H1 (cell line): ENCODE data around the gene CA9. TPM values are rescaled to one million over a fixed set of nuclear protein-coding genes. Genes with fewer than 3 reads are reported as not detected.

Experiments
- CTCF ChIA-PET: fragments of 300-600 bp; sonication (Branson Sonifier 250); formaldehyde crosslinking; loops from one replicate; lab custom pipeline; 2021; ENCODE audit not compliant: partially characterized antibody; lab: Charles Lee
- POLR2A ChIA-PET: fragments of 300-600 bp; sonication (Branson Sonifier 250); formaldehyde crosslinking; loops from one replicate; lab custom pipeline; 2021; ENCODE audit warnings: inconsistent platforms; ENCODE audit not compliant: partially characterized antibody; lab: Charles Lee
- DNase-seq, 2 experiments: peaks; one replicate each; pipeline versions ENCODE4 v3.0.0 to v3.0.0-alpha.2; 2010 to 2022; ENCODE audit warnings: low spot score in 2 of 2, low read depth in 1 of 2, mixed read lengths in 1 of 2
- FAIRE-seq: peaks from 2 replicates; lab custom pipeline; 2011; peaks lifted over from hg19 to GRCh38; lab: Jason Lieb, UNC
- H2AFZ ChIP-seq: 2 replicates; pipeline ENCODE4 v1.8.1; 2012; ENCODE audit warnings: low read length, inconsistent platforms
- H2AK5ac ChIP-seq: 2 replicates; pipeline ENCODE4 v1.6.1; 2013; ENCODE audit warnings: low read depth, low read length
- H2BK120ac ChIP-seq: replicated peaks from 2 replicates; pipeline ENCODE3; 2013; ENCODE audit warnings: low read depth, low read length, inconsistent platforms
- H2BK12ac ChIP-seq: 2 replicates; pipeline ENCODE4 v1.6.1; 2013; ENCODE audit warnings: low read depth, low read length
- H2BK15ac ChIP-seq: 2 replicates; pipeline ENCODE4 v1.6.1; 2013; ENCODE audit warnings: low read length
- H2BK20ac ChIP-seq: 2 replicates; pipeline ENCODE4 v1.6.1; 2013; ENCODE audit warnings: low read length
- H2BK5ac ChIP-seq: 2 replicates; pipeline ENCODE4 v1.6.1; 2013; ENCODE audit warnings: low read depth, low read length
- H3K14ac ChIP-seq: 2 replicates; pipeline ENCODE4 v1.6.1; 2013; ENCODE audit warnings: inconsistent platforms; ENCODE audit not compliant: insufficient read length
- H3K18ac ChIP-seq: 2 replicates; pipeline ENCODE4 v1.6.1; 2013; ENCODE audit warnings: low read length; ENCODE audit errors: extremely low read depth
- H3K23ac ChIP-seq: 2 replicates; pipeline ENCODE4 v1.6.1; 2013; ENCODE audit warnings: inconsistent platforms; ENCODE audit not compliant: insufficient read length
- H3K23me2 ChIP-seq: 2 replicates; pipeline ENCODE4 v1.6.1; 2013; ENCODE audit warnings: low read depth, low read length
- H3K27ac ChIP-seq: 2 replicates; pipeline ENCODE4 v1.6.1; 2011; ENCODE audit warnings: low read depth, low read length, inconsistent platforms
- H3K27me3 ChIP-seq, 4 experiments: replicated peaks in 1 of 4; 1 replicate in 1 of 4; 2 replicates in 3 of 4; pipeline versions ENCODE4 v1.6.1 to v1.8.1; 2011 to 2013; ENCODE audit warnings: low read length in 3 of 4, mild to moderate bottlenecking in 3 of 4, inconsistent platforms in 2 of 4, mixed read lengths in 2 of 4, moderate library complexity in 1 of 4; ENCODE audit not compliant: control insufficient read depth in 3 of 4, insufficient read depth in 3 of 4; ENCODE audit errors: extremely low read depth in 1 of 4
- H3K36me3 ChIP-seq, 4 experiments: 2 replicates each; pipeline versions ENCODE4 v1.6.1 to v1.8.1; 2011 to 2013; ENCODE audit warnings: mild to moderate bottlenecking in 4 of 4, low read length in 3 of 4, moderate library complexity in 2 of 4, control low read depth in 1 of 4, inconsistent platforms in 1 of 4; ENCODE audit not compliant: insufficient read depth in 4 of 4, control insufficient read depth in 2 of 4
- H3K4ac ChIP-seq: replicated peaks from 2 replicates; pipeline ENCODE3; 2013; ENCODE audit warnings: low read length, low read depth, mixed read lengths, inconsistent platforms; ENCODE audit not compliant: insufficient read length
- H3K4me1 ChIP-seq, 4 experiments: replicated peaks in 1 of 4; 1 replicate in 1 of 4; 2 replicates in 3 of 4; pipeline versions ENCODE4 v1.6.1 to v1.8.1; 2011 to 2013; ENCODE audit warnings: low read length in 3 of 4, inconsistent platforms in 2 of 4, mixed read lengths in 1 of 4; ENCODE audit not compliant: insufficient read depth in 4 of 4, control insufficient read depth in 3 of 4
- H3K4me2 ChIP-seq, 2 experiments: 2 replicates each; pipeline versions ENCODE4 v1.6.1 to v1.8.1; 2011 to 2013; ENCODE audit warnings: low read depth in 2 of 2, low read length in 2 of 2, control low read depth in 1 of 2, inconsistent platforms in 1 of 2, mild to moderate bottlenecking in 1 of 2; ENCODE audit not compliant: insufficient read depth in 1 of 2
- H3K4me3 ChIP-seq, 4 experiments: fragments of 200-600, 300-600 bp in 1 of 4; sonication (generic), shearing (Covaris generic), sonication (Bioruptor Twin) in 1 of 4; 2 replicates each; pipeline versions ENCODE4 v1.5.1 to v1.8.1; 2011 to 2016; ENCODE audit warnings: low read length in 4 of 4, low read depth in 3 of 4, control low read depth in 2 of 4, inconsistent platforms in 2 of 4, mild to moderate bottlenecking in 2 of 4, mixed read lengths in 1 of 4, moderate library complexity in 1 of 4; ENCODE audit not compliant: insufficient read depth in 2 of 4; ENCODE audit errors: extremely low read depth in 1 of 4
- H3K56ac ChIP-seq: replicated peaks from 2 replicates; pipeline ENCODE3; 2013; ENCODE audit warnings: low read depth, mild to moderate bottlenecking, mixed read lengths, low read length, inconsistent platforms; ENCODE audit not compliant: insufficient read length
- H3K79me1 ChIP-seq: 2 replicates; pipeline ENCODE4 v1.6.1; 2013; ENCODE audit warnings: low read depth, low read length, control low read depth
- H3K79me2 ChIP-seq, 2 experiments: 2 replicates each; pipeline versions ENCODE4 v1.6.1 to v1.8.1; 2012 to 2013; ENCODE audit warnings: low read length in 2 of 2, mild to moderate bottlenecking in 2 of 2, inconsistent platforms in 1 of 2; ENCODE audit not compliant: insufficient read depth in 2 of 2, control insufficient read depth in 1 of 2
- H3K9ac ChIP-seq, 4 experiments: replicated peaks in 1 of 4; 1 replicate in 1 of 4; 2 replicates in 3 of 4; pipeline versions ENCODE4 v1.6.1 to v1.8.1; 2011 to 2013; ENCODE audit warnings: low read depth in 3 of 4, low read length in 3 of 4, control low read depth in 2 of 4, mild to moderate bottlenecking in 2 of 4, moderate library complexity in 2 of 4, inconsistent platforms in 1 of 4; ENCODE audit errors: extremely low read depth in 1 of 4
- H3K9me3 ChIP-seq, 2 experiments: 2 replicates each; pipeline versions ENCODE4 v1.6.1 to v1.8.1; 2012 to 2013; ENCODE audit warnings: mild to moderate bottlenecking in 2 of 2, moderate library complexity in 2 of 2, control low read depth in 1 of 2, inconsistent platforms in 1 of 2, low read depth in 1 of 2, low read length in 1 of 2, mixed read lengths in 1 of 2; ENCODE audit not compliant: insufficient read depth in 2 of 2
- H4K20me1 ChIP-seq, 2 experiments: replicated peaks in 1 of 2; 2 replicates each; pipeline versions ENCODE3 to v1.8.1; 2011 to 2013; ENCODE audit warnings: inconsistent platforms in 2 of 2, low read length in 2 of 2, mild to moderate bottlenecking in 1 of 2; ENCODE audit not compliant: insufficient read depth in 2 of 2, control insufficient read depth in 1 of 2
- H4K5ac ChIP-seq: 2 replicates; pipeline ENCODE4 v1.6.1; 2013; ENCODE audit warnings: low read length, low read depth, mixed read lengths, inconsistent platforms; ENCODE audit not compliant: insufficient read length
- H4K8ac ChIP-seq: 2 replicates; pipeline ENCODE4 v1.8.0; 2013; ENCODE audit warnings: mild to moderate bottlenecking, moderate library complexity, low read length, inconsistent platforms; ENCODE audit not compliant: insufficient read depth; ENCODE audit errors: extremely low read depth
- H4K91ac ChIP-seq: replicated peaks from 2 replicates; pipeline ENCODE3; 2013; ENCODE audit warnings: low read length, mixed read lengths, inconsistent platforms; ENCODE audit not compliant: insufficient read length
- NRF1 ChIP-seq: IDR thresholded peaks from 2 replicates; pipeline ENCODE4 v1.6.1; 2011; ENCODE audit warnings: mild to moderate bottlenecking, low read depth, low read length, improper control_type of control experiment
- TEAD4 ChIP-seq: IDR thresholded peaks from 2 replicates; pipeline ENCODE4 v1.6.1; 2012; ENCODE audit warnings: low read depth, low read length, inconsistent platforms, mixed read lengths
- YY1 ChIP-seq: IDR thresholded peaks from 2 replicates; pipeline ENCODE4 v1.6.1; 2011; ENCODE audit warnings: low read depth, mild to moderate bottlenecking, low read length
- WGBS, 2 experiments: shearing (Covaris generic) in 1 of 2; methylation state at CpG; one replicate each; pipeline versions ENCODE4 v1.1.6 to v1.1.7; 2013 to 2015; ENCODE audit warnings: low lambda C conversion rate in 2 of 2, mixed read lengths in 2 of 2, inconsistent platforms in 1 of 2, low coverage in 1 of 2, missing lambda C conversion rate in 1 of 2; ENCODE audit not compliant: insufficient replicate concordance in 2 of 2, insufficient coverage in 1 of 2, insufficient read length in 1 of 2; ENCODE audit errors: extremely low coverage in 1 of 2, missing lambda C conversion rate in 1 of 2; 5-methylcytosine and 5-hydroxymethylcytosine counted together
- polyA plus RNA-seq, 7 experiments: library from polyadenylated mRNA; depleted of rRNA in 3 of 7; stranded (reverse) in 5 of 7; unstranded in 2 of 7; fragments of >200 nt in 5 of 7; fragments of 200-250 nt in 2 of 7; gene quantifications; 1 replicate in 5 of 7; 2 replicates in 1 of 7; 4 replicates in 1 of 7; pipeline versions ENCODE4 v1.2.1 to v1.2.3, GENCODE V29; 2011 to 2013; ENCODE audit warnings: missing spikeins in 2 of 7, mixed read lengths in 2 of 7
- total RNA-seq: library from RNA; stranded (reverse); fragmentation: NEBNext Ultra II Directional; extraction: Animal tissue kit (Norgen Biotek cat#: 25700); gene quantifications from 2 replicates; pipeline ENCODE4 v1.2.1, GENCODE V29; 2021

CA9 gene
- total and polyA plus RNA-seq, 2 of the 8 experiments (the other 6 are each of a cell fraction or from before 2014, with no cell fraction given) = 1.3 to 1.8 TPM

DNA sequence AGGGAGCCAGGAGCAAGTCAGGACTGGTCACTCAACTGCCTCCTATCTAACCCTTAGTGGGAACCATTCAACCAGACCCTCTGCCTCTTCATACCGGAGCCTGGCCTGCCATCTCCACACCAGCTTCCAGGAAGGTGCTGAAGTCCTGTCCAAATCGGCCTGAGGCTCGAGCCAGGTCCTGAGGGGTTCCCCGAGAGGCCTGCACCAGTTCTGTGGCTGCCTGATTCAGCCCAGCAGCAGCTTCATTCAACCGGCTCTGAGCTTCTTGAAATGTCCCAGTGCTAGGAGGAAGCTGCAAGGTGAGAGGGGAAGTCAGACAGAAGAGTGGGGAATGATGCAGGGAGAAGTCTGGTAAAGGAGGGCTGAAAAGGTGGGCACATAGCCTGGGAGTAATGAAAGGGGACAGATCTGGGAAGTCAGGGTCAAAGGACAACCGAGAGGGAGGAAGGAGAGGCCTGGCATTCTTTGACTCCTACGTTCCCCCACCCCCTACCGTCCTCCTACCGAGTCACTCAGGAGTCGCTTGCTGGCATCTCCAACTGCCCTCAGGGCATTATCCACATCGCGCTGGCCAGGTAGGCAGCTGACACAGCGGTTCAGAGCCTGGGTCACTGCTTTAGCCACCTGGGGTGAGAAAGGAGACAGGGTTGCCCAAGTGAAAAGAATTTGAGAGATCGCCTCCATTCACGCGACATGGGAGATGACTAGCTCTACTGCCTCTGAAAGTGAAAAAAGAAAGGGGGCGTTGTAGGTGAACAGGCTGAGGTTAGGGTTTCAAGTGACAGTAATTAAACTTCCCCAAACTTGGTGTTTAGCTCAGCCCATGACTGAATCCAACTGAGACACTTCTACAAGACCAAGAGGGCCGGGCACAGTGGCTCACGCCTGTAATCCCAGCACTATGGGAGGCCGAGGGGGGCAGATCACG is 38.0 kb downstream of the CA9 start:
- no peak overlapping the region for H4K5ac ChIP-seq
- no peaks in the 10 kb centered on the region for H3K9me3 ChIP-seq
- no peak overlapping the region for H3K23ac ChIP-seq
- no peak overlapping the region for H3K27ac ChIP-seq
- no peak overlapping the region for H4K8ac ChIP-seq
- no peak overlapping the region for H3K14ac ChIP-seq
- H3K36me3 ChIP-seq = peaks cover 29 to 83% (median 59%) of the 10 kb centered on the region in 4 experiments; a peak in 7 of 8 replicates
- H2BK120ac ChIP-seq = no peak overlapping the region
- no peak overlapping the region for H2BK12ac ChIP-seq
- H2AFZ ChIP-seq = no peak overlapping the region
- DNase-seq (no peak), FAIRE-seq (no peak)
- ChIA-PET CTCF (interaction anchor here (0.5 to 13.8 kb wide), 13 partner anchors 9 to 209 kb away, joined by 3 to 199 read pairs (median 5); partner anchors contain the start of genes ARHGEF39, CCDC107, CREB3 and RMRP), POLR2A (interaction anchor here (1.1 to 10.5 kb wide), 5 partner anchors 9 to 27 kb away, joined by 3 to 51 read pairs (median 3); no protein-coding TSS in a partner anchor)
- no peaks in the 10 kb centered on the region for H3K4me1 ChIP-seq
- no peak overlapping the region for H3K18ac ChIP-seq
- no peak overlapping the region for H3K4me3 ChIP-seq
- no peaks in the 10 kb centered on the region for H3K27me3 ChIP-seq
- no peaks in the 10 kb centered on the region for H3K79me1 ChIP-seq
- H2BK20ac ChIP-seq = no peak overlapping the region
- H3K79me2 ChIP-seq = no peaks in the 10 kb centered on the region
- no peak overlapping the region for H3K4me2 ChIP-seq
- no peak overlapping the region for H4K91ac ChIP-seq
- no peak overlapping the region for H2AK5ac ChIP-seq
- TF ChIP-seq YY1 (no peak), TEAD4 (no peak), NRF1 (no peak)
- TF ChIP-seq, all 59 proteins: peak for 0
- no peak overlapping the region for H3K4ac ChIP-seq
- H2BK15ac ChIP-seq = no peak overlapping the region
- 85% methylated on average over 21 of the region's 21 CpGs; no CpG with 5 or more reads in 1 of the 2 experiments for WGBS, 2 experiments
- peaks cover 0 to 5% of the 10 kb centered on the region in 2 experiments for H4K20me1 ChIP-seq
- no peak overlapping the region for H3K9ac ChIP-seq
- no peak overlapping the region for H3K56ac ChIP-seq
- H2BK5ac ChIP-seq = no peak overlapping the region
- H3K23me2 ChIP-seq = no peaks in the 10 kb centered on the region
